ENCODE measurements around the gene BRMS1L.

DNA sequence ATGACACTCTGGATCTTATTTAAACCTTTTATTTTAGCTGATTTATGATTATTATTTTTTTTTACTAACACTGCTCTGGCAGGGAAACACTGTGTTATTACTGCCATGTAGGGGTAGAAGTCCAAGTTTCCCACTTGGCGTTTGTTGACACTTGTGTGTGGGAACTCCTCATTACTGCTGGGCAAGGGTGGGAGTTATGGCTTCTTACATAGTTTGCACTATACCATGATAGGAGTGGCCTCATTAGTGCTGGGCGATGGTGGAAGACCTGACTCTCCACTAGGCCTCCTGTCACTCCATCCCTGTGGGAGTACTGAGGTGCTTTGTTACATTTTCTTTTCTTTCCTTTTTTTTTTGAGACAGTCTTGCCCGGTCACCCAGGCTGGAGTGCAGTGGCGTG, 83.5 kb downstream of the BRMS1L start:
- TF ChIP-seq, protein P1, sequence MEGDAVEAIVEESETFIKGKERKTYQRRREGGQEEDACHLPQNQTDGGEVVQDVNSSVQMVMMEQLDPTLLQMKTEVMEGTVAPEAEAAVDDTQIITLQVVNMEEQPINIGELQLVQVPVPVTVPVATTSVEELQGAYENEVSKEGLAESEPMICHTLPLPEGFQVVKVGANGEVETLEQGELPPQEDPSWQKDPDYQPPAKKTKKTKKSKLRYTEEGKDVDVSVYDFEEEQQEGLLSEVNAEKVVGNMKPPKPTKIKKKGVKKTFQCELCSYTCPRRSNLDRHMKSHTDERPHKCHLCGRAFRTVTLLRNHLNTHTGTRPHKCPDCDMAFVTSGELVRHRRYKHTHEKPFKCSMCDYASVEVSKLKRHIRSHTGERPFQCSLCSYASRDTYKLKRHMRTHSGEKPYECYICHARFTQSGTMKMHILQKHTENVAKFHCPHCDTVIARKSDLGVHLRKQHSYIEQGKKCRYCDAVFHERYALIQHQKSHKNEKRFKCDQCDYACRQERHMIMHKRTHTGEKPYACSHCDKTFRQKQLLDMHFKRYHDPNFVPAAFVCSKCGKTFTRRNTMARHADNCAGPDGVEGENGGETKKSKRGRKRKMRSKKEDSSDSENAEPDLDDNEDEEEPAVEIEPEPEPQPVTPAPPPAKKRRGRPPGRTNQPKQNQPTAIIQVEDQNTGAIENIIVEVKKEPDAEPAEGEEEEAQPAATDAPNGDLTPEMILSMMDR (conservative IDR thresholded peaks at IDR 0.05 in 1 of 2, IDR thresholded peaks at IDR 0.05 in 1 of 2; ENCODE audit: low read depth in 1 of 2, low read length in 2 of 2): no peak
- no peak for TF ChIP-seq EZH2 (IDR thresholded peaks at IDR 0.05; ENCODE audit: low read length, missing control alignments)
